ENCODE results near the gene ZIC1. TPM values are rescaled to one million over a fixed set of nuclear protein-coding genes. Genes with fewer than 3 reads are reported as not detected.

ZIC1 gene
- total RNA-seq, 2 donors from 2014 or later, result not detected

DNA sequence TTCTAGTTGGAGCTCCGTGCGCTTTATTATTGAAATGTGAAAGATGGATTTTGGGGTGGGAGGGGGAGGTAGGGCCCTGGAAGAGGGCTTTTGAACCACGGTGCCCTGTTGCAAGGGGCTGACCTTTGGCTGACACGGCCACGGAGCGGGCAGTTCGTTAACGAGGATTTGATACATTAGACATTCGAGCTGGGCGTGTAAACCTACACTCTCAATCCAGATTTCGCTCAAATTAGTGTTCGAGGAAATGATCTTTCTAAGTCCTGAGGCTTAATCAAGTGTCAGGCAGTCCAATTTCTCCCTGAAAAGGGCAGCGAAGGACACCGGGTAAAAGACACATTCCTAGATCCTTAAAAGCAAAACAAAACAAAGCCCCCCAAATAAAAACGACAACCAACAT lies 13.0 kb downstream of the ZIC1 start:
- Histone ChIP-seq H3K27ac (no peak overlapping the region), H3K4me1 (peaks cover 14% of the 10 kb centered on the region), H3K36me3 (replicated peaks in 1 of 2; ENCODE audit: insufficient read depth in 1 of 2, low read depth in 2 of 2) (no peaks in the 10 kb centered on the region), H3K27me3 (peaks cover 0 to 51% of the 10 kb centered on the region in 2 donors), H3K4me3 (no peak overlapping the region), H3K9me3 (no peaks in the 10 kb centered on the region)
- TF ChIP-seq POLR2A (IDR thresholded peaks at IDR 0.05), result no peak
- TF ChIP-seq, protein P1, sequence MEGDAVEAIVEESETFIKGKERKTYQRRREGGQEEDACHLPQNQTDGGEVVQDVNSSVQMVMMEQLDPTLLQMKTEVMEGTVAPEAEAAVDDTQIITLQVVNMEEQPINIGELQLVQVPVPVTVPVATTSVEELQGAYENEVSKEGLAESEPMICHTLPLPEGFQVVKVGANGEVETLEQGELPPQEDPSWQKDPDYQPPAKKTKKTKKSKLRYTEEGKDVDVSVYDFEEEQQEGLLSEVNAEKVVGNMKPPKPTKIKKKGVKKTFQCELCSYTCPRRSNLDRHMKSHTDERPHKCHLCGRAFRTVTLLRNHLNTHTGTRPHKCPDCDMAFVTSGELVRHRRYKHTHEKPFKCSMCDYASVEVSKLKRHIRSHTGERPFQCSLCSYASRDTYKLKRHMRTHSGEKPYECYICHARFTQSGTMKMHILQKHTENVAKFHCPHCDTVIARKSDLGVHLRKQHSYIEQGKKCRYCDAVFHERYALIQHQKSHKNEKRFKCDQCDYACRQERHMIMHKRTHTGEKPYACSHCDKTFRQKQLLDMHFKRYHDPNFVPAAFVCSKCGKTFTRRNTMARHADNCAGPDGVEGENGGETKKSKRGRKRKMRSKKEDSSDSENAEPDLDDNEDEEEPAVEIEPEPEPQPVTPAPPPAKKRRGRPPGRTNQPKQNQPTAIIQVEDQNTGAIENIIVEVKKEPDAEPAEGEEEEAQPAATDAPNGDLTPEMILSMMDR (IDR thresholded peaks at IDR 0.05), result no peak
- DNase-seq (no peak), ATAC-seq (no peak)
- WGBS, 2 donors, result 10 to 18% methylated on average over 15 of the region's 15 CpGs
- intact Hi-C loops (cut with DNase I), result no loop called here

DNA sequence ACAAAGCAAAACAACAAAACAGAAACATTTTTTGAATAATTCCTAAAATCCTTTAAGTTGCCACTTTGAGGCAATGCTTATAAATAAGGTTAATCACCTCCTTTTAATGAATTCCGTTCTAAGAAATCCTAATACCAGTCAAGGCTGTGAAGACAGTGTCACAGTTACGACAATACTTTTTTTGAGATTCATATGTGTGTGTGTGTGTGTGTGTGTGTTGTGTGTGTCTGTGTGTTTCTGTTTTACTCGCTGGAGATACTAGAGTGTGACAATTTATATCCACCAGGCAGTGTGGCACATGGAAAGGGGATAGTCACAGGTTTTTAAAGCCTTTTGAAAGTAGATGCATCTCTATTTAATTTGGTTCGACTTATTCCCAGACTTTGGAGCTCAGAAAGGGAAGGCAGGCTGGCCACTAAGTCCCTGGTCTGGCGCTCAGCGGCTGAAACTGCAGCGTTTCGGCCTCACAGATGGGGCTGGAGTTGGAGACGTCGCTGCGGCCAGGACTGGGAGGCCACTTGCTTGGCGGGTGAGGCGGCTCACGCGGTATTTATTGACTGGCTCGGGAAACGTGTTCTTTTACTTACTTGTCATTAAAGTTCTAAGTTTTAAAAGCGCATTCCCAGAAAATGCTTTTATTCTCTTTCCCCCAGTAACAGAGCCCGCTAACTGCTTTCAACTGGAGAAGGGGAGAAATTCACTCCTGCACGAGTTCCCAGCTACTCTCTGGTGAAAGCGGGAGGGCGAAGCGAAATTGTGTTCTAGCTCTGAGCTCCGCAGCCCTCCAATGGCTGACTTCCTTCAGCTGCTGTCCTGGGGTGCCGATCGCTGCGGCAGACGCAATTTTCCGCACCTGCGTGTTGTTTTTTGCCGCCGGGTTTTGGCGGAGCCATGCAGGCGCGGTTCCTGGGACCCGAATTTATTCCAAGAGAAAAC lies 13.7 kb downstream of the ZIC1 start:
- ATAC-seq (no peak), DNase-seq (no peak)
- TF ChIP-seq, protein P1 (IDR thresholded peaks at IDR 0.05), result no peak
- WGBS, 2 donors, result 10 to 14% methylated on average over 36 of the region's 36 CpGs
- intact Hi-C loops (cut with DNase I), result no loop called here
- no peak overlapping the region for H3K4me3 ChIP-seq
- no peaks in the 10 kb centered on the region for H3K9me3 ChIP-seq
- H3K4me1 ChIP-seq, result peaks cover 14% of the 10 kb centered on the region
- no peaks in the 10 kb centered on the region for H3K36me3 ChIP-seq (replicated peaks in 1 of 2; ENCODE audit: insufficient read depth in 1 of 2, low read depth in 2 of 2)
- peaks cover 0 to 51% of the 10 kb centered on the region in 2 donors for H3K27me3 ChIP-seq
- no peak overlapping the region for H3K27ac ChIP-seq

DNA sequence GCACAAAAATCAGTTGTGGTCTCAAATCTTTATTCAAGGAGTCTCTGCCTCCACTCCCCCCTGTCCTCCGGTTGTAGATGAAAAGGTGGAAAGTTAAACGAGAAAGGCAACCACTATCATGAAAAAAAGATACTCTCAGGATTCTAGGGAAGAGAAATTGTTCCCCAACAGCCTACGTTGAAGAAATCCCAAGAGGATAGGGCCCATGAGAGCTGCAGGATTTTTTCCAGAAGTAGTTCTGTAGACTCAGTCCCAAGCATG lies 14.3 kb downstream of the ZIC1 start:
- no peak overlapping the region for H3K4me3 ChIP-seq
- 4 to 8% methylated on average over 3 of the region's 3 CpGs for WGBS, 2 donors
- peaks cover 14% of the 10 kb centered on the region for H3K4me1 ChIP-seq
- H3K9me3 ChIP-seq, result no peaks in the 10 kb centered on the region
- H3K36me3 ChIP-seq (replicated peaks in 1 of 2; ENCODE audit: insufficient read depth in 1 of 2, low read depth in 2 of 2), result no peaks in the 10 kb centered on the region
- ATAC-seq (no peak), DNase-seq (no peak)
- peaks cover 0 to 51% of the 10 kb centered on the region in 2 donors for H3K27me3 ChIP-seq
- TF ChIP-seq POLR2A (IDR thresholded peaks at IDR 0.05), result no peak
- TF ChIP-seq, protein P1 (IDR thresholded peaks at IDR 0.05), result no peak
- H3K27ac ChIP-seq, result no peak overlapping the region
- intact Hi-C loops (cut with DNase I), result no loop called here

DNA sequence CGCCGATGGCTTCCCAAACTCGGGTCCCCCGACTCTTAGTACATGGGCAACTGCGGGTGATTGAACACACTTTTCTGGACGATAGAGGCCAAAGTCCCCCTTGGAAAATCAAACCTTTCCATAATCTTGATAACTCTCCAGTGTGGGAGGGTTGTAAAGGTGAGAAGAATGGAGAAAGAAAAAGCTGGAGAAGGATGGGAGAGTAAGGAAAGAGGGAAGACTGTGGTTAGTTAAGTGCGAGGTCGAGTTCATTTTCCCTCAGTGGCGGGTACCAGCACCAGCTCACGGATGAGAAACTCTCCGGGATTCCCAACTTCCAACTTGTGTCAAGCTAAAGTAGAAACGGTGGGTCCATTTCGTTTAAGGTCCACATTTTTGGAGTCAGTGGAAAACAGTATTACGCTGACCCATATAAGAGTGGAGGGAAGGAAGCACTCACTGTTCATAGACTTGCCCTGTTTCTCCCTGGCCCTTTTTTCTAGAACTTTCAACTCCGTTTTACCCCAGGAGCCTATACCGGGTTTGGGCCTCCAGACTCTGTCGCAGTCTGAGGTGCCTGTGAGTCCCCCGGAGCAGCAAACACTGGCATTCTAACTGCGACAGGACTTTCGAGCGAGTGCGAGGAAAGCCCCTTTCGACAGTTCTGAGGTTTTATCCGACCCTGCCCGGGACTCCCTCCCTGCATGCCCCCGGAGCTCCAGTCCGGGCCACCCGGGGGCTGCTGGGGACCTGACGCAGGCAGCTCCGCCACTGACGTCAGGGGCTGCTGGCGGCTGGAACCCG lies 14.8 kb downstream of the ZIC1 start:
- DNase-seq, result no peak

DNA sequence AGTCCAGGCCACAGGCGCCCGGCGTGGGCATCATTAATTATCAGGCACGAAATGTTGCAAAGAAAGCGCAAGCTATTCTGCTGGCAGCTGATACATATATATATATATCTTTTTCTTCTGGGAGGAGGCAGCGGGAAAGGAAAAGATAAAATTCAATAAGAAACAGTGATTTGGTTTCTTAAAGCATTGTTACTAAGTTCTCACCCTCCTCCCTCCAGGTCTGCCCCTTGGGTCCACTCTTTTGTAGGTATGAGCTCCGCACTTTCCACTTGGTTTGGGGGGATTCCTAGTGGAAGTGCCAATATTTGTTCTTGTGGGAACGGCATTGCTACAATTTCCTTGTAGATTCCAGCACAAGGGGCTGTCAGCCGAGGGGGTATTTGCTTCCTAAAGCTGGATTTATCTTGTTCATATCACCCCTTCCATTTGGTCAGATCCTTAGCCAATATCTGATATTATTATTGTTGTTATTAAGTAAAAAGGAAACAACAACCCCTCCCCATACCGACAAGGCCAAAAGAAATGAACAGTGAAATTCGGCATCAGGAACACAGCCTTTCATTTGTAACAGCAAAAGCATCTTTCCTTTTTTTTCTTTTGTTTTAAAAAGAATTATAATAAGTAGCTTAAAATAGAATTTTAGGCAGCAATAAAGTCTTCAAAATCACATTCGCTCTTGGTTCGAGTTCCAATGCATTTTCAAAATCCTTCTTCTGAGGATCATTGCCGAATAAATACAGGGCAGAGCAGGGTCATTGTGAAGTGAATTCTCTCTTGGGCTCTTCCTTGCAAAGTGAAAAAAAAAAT lies 15.6 kb downstream of the ZIC1 start:
- no peak overlapping the region for H3K27ac ChIP-seq
- 8 to 17% methylated on average over 12 to 14 of the region's 14 CpGs for WGBS, 2 donors
- H3K36me3 ChIP-seq (replicated peaks in 1 of 2; ENCODE audit: insufficient read depth in 1 of 2, low read depth in 2 of 2), result no peaks in the 10 kb centered on the region
- intact Hi-C loops (cut with DNase I), result no loop called here
- H3K9me3 ChIP-seq, result no peaks in the 10 kb centered on the region
- no peak overlapping the region for H3K4me3 ChIP-seq
- peaks cover 0 to 46% of the 10 kb centered on the region in 2 donors for H3K27me3 ChIP-seq
- no peak for DNase-seq
- no peak for TF ChIP-seq POLR2A (IDR thresholded peaks at IDR 0.05)
- TF ChIP-seq, protein P1 (IDR thresholded peaks at IDR 0.05), result no peak
- peaks cover 1% of the 10 kb centered on the region for H3K4me1 ChIP-seq
- no peak for ATAC-seq

More for the DNA sequence above, 14.8 kb downstream of the ZIC1 start:
- ATAC-seq, result no peak
- peaks cover 0 to 51% of the 10 kb centered on the region in 2 donors for H3K27me3 ChIP-seq
- H3K36me3 ChIP-seq (replicated peaks in 1 of 2; ENCODE audit: insufficient read depth in 1 of 2, low read depth in 2 of 2), result no peaks in the 10 kb centered on the region
- H3K4me1 ChIP-seq, result peaks cover 9% of the 10 kb centered on the region
- no peak for TF ChIP-seq POLR2A (IDR thresholded peaks at IDR 0.05)
- intact Hi-C loops (cut with DNase I), result no loop called here
- whole genome bisulfite sequencing, 2 donors, result 8% methylated on average over 26 to 33 of the region's 33 CpGs
- H3K27ac ChIP-seq, result no peak overlapping the region
- H3K4me3 ChIP-seq, result no peak overlapping the region
- no peaks in the 10 kb centered on the region for H3K9me3 ChIP-seq
